GM23338 (cell line): Measurements from ENCODE around the gene UGT2B15. TPM values are rescaled to one million over a fixed set of nuclear protein-coding genes. Genes with fewer than 3 reads are reported as not detected.

Experiments used
- ATAC-seq: fragments of 200-7000 bp; cut with Tn5 transposase; 3 replicates; pipeline ENCODE4 v1.9.1; 2020
- DNase-seq: peaks from one replicate; pipeline ENCODE4 v3.0.0-alpha.2; 2015; ENCODE audit warnings: low spot score
- H2AFZ ChIP-seq: fragments of 200-600 bp; sonication (generic); 2 replicates; pipeline ENCODE4 v1.8.0; 2016; ENCODE audit warnings: antibody characterized with exemption, mild to moderate bottlenecking, moderate library complexity
- H3F3A ChIP-seq: fragments of 200-600 bp; sonication (generic); replicated peaks from 2 replicates; pipeline ENCODE4 v1.8.0; 2017; ENCODE audit warnings: antibody characterized with exemption, mixed run types, low read depth
- H3K27ac ChIP-seq: fragments of 200-600 bp; sonication (generic); 2 replicates; pipeline ENCODE4 v1.6.1; 2016; ENCODE audit warnings: low read depth
- H3K27me3 ChIP-seq: fragments of 200-600 bp; sonication (generic); 2 replicates; pipeline ENCODE4 v1.8.0; 2016; ENCODE audit warnings: mild to moderate bottlenecking, mixed run types, moderate library complexity; ENCODE audit not compliant: insufficient read depth
- H3K36me3 ChIP-seq: fragments of 200-600 bp; sonication (generic); 2 replicates; pipeline ENCODE4 v1.8.0; 2016; ENCODE audit warnings: mild to moderate bottlenecking; ENCODE audit not compliant: insufficient read depth
- H3K4me1 ChIP-seq: fragments of 200-600 bp; sonication (generic); 2 replicates; pipeline ENCODE4 v1.8.0; 2016; ENCODE audit warnings: mild to moderate bottlenecking, moderate library complexity; ENCODE audit not compliant: insufficient read depth
- H3K4me2 ChIP-seq: fragments of 200-600 bp; sonication (generic); 2 replicates; pipeline ENCODE4 v1.7.1; 2017; ENCODE audit warnings: mixed run types
- H3K4me3 ChIP-seq: fragments of 200-600 bp; sonication (generic); 2 replicates; pipeline ENCODE4 v1.6.1; 2016; ENCODE audit warnings: mixed run types
- H3K79me2 ChIP-seq: fragments of 200-600 bp; sonication (generic); replicated peaks from 2 replicates; pipeline ENCODE4 v1.8.0; 2017; ENCODE audit warnings: mild to moderate bottlenecking; ENCODE audit not compliant: insufficient read depth
- H3K9me2 ChIP-seq: fragments of 200-600 bp; sonication (generic); 2 replicates; pipeline ENCODE4 v1.8.0; 2017; ENCODE audit not compliant: insufficient read depth
- H4K20me1 ChIP-seq: fragments of 200-600 bp; sonication (generic); replicated peaks from 2 replicates; pipeline ENCODE4 v1.8.0; 2017; ENCODE audit warnings: mild to moderate bottlenecking; ENCODE audit not compliant: insufficient read depth
- H3K27ac Mint-ChIP-seq: 2 replicates; pipeline ENCODE4 v1.8.0; 2020; ENCODE audit warnings: inconsistent platforms, mild to moderate bottlenecking, moderate library complexity, mixed read lengths
- H3K27me3 Mint-ChIP-seq: 3 replicates; pipeline ENCODE4 v1.8.0; 2022; ENCODE audit warnings: low read depth, mild to moderate bottlenecking, moderate library complexity, mixed read lengths, inconsistent platforms; ENCODE audit not compliant: insufficient read depth, poor library complexity
- H3K36me3 Mint-ChIP-seq: 3 replicates; pipeline ENCODE4 v1.8.0; 2021; ENCODE audit warnings: low read depth, mild to moderate bottlenecking, inconsistent platforms, moderate library complexity, mixed read lengths
- H3K4me1 Mint-ChIP-seq: 3 replicates; pipeline ENCODE4 v1.8.0; 2020; ENCODE audit warnings: mild to moderate bottlenecking, inconsistent platforms, mixed read lengths
- H3K4me3 Mint-ChIP-seq: 3 replicates; pipeline ENCODE4 v1.8.0; 2021; ENCODE audit warnings: moderate library complexity, mild to moderate bottlenecking, inconsistent platforms, mixed read lengths
- H3K9me3 Mint-ChIP-seq: 3 replicates; pipeline ENCODE4 v1.8.0; 2020; ENCODE audit warnings: moderate library complexity, mild to moderate bottlenecking, inconsistent platforms, mixed read lengths
- CREB1 ChIP-seq: fragments of 250-450 bp; sonication (Bioruptor Pico); IDR thresholded peaks from 2 replicates; pipeline ENCODE4 v1.5.0; 2020; ENCODE audit warnings: low read depth, mild to moderate bottlenecking, moderate library complexity
- CTCF ChIP-seq, 2 experiments: fragments of 200-600 bp in 1 of 2; sonication (generic) in 1 of 2; conservative IDR thresholded peaks; 2 replicates each; pipeline versions ENCODE4 v1.5.1 to v1.6.1; 2016 to 2017; ENCODE audit warnings: antibody characterized with exemption in 2 of 2, low read depth in 2 of 2, mild to moderate bottlenecking in 2 of 2, moderate library complexity in 1 of 2
- ETS1 ChIP-seq: IDR thresholded peaks from 2 replicates; pipeline ENCODE4 v1.6.1; 2016; ENCODE audit warnings: antibody characterized with exemption
- EZH2 ChIP-seq: fragments of 200-600 bp; sonication (generic); IDR thresholded peaks from one replicate; pipeline ENCODE4 v1.8.0; 2017; ENCODE audit warnings: antibody characterized with exemption, mild to moderate bottlenecking, low read depth; ENCODE audit not compliant: unreplicated experiment
- EZH2phosphoT487 ChIP-seq: fragments of 200-600 bp; sonication (generic); IDR thresholded peaks from one replicate; pipeline ENCODE4 v1.8.1; 2018; ENCODE audit warnings: antibody characterized with exemption; ENCODE audit not compliant: unreplicated experiment
- JUNB ChIP-seq: IDR thresholded peaks from one replicate; pipeline ENCODE4 v1.6.1; 2016; ENCODE audit warnings: antibody characterized with exemption; ENCODE audit not compliant: unreplicated experiment
- NANOG ChIP-seq: IDR thresholded peaks from 2 replicates; pipeline ENCODE4 v1.6.1; 2016; ENCODE audit warnings: antibody characterized with exemption, borderline replicate concordance
- POLR2AphosphoS5 ChIP-seq: IDR thresholded peaks from 2 replicates; pipeline ENCODE4 v1.6.1; 2016; ENCODE audit warnings: antibody characterized with exemption, low read depth
- STAT1 ChIP-seq: IDR thresholded peaks from one replicate; pipeline ENCODE4 v1.6.1; 2016; ENCODE audit warnings: antibody characterized with exemption; ENCODE audit not compliant: unreplicated experiment
- ZNF114 ChIP-seq: fragments of 250-450 bp; sonication (Bioruptor Pico); IDR thresholded peaks from 2 replicates; pipeline ENCODE4 v1.5.0; 2020; ENCODE audit warnings: mild to moderate bottlenecking, moderate library complexity
- ZNF331 ChIP-seq: fragments of 250-450 bp; sonication (Bioruptor Pico); IDR thresholded peaks from 2 replicates; pipeline ENCODE4 v1.5.0; 2020; ENCODE audit warnings: low read depth, mild to moderate bottlenecking, moderate library complexity
- polyA plus RNA-seq: library from polyadenylated mRNA; unstranded; fragments of >200 nt; fragmentation: Nextera tagmentation; extraction: Ambion mirVana; gene quantifications from 2 replicates; pipeline ENCODE4 v1.2.1, GENCODE V29; 2016
- total RNA-seq: library from RNA; depleted of rRNA; stranded (reverse); fragments of >200 nt; shearing (Covaris generic); gene quantifications from 2 replicates; pipeline ENCODE4 v1.2.3, GENCODE V29; 2014
- TF ChIP-seq, protein P1 (sequence below): fragments of 250-450 bp; sonication (Bioruptor Pico); IDR thresholded peaks from 2 replicates; pipeline ENCODE4 v1.5.0; 2020; ENCODE audit warnings: mild to moderate bottlenecking, moderate library complexity

Gene UGT2B15
- total and polyA plus RNA-seq, 2 experiments from 2014 or later: not detected

- H3K9me2 ChIP-seq: no peaks in the 10 kb centered on the region
- no peak overlapping the region for H3K27ac Mint-ChIP-seq
- H3K27ac ChIP-seq: no peak overlapping the region
- TF ChIP-seq ZNF114 (CRISPR knock-in tag): no peak
- TF ChIP-seq CREB1: no peak
- no peak for TF ChIP-seq ETS1
- no peak for TF ChIP-seq ZNF331
- TF ChIP-seq EZH2: no peak
- TF ChIP-seq CTCF (conservative IDR thresholded peaks at IDR 0.05; ENCODE audit: low read depth in 2 of 2): no peak
- no peak for TF ChIP-seq NANOG
- peaks cover 24% of the 10 kb centered on the region for H3K9me3 Mint-ChIP-seq
- no peaks in the 10 kb centered on the region for H3K27me3 Mint-ChIP-seq
- no peak for ATAC-seq
- no peaks in the 10 kb centered on the region for H3K36me3 ChIP-seq
- no peaks in the 10 kb centered on the region for H4K20me1 ChIP-seq
- DNase-seq: no peak
- H3K79me2 ChIP-seq: no peaks in the 10 kb centered on the region
- no peak overlapping the region for H3K4me3 Mint-ChIP-seq
- no peak overlapping the region for H2AFZ ChIP-seq
- no peak overlapping the region for H3K4me3 ChIP-seq
- H3K27me3 ChIP-seq: no peaks in the 10 kb centered on the region
- H3F3A ChIP-seq: no peaks in the 10 kb centered on the region
- H3K4me1 Mint-ChIP-seq: no peaks in the 10 kb centered on the region
- peaks cover 7% of the 10 kb centered on the region; the same call in 2 of the 3 replicates for H3K36me3 Mint-ChIP-seq
- no peak overlapping the region for H3K4me2 ChIP-seq
- no peaks in the 10 kb centered on the region for H3K4me1 ChIP-seq
Observed at GRCh38 chr4:68606240-68606639, 64.2 kb downstream of the UGT2B15 start.

GRCh38 chr4:68599150-68599549 lies 71.3 kb downstream of the UGT2B15 start:
- DNase-seq (no peak), ATAC-seq (no peak)
- H3K36me3 Mint-ChIP-seq: peaks cover 2% of the 10 kb centered on the region; the same call in 2 of the 3 replicates
- Histone ChIP-seq H3K4me3 (no peak overlapping the region), H3K4me2 (no peak overlapping the region), H3K36me3 (no peaks in the 10 kb centered on the region), H3K27me3 (no peaks in the 10 kb centered on the region), H3F3A (no peaks in the 10 kb centered on the region), H3K9me2 (no peaks in the 10 kb centered on the region), H2AFZ (no peak overlapping the region), H3K79me2 (no peaks in the 10 kb centered on the region), H3K4me1 (no peaks in the 10 kb centered on the region), H4K20me1 (no peaks in the 10 kb centered on the region), H3K27ac (no peak overlapping the region)
- H3K27ac Mint-ChIP-seq: no peak overlapping the region
- H3K4me1 Mint-ChIP-seq: no peaks in the 10 kb centered on the region
- H3K27me3 Mint-ChIP-seq: no peaks in the 10 kb centered on the region
- no peak overlapping the region for H3K4me3 Mint-ChIP-seq
- H3K9me3 Mint-ChIP-seq: peaks cover 9% of the 10 kb centered on the region; the same call in 1 of the 3 replicates
- no peak for TF ChIP-seq EZH2phosphoT487
- TF ChIP-seq CTCF (conservative IDR thresholded peaks at IDR 0.05; ENCODE audit: low read depth in 2 of 2): no peak
- TF ChIP-seq POLR2AphosphoS5: no peak
- no peak for TF ChIP-seq CREB1
- TF ChIP-seq ZNF331: no peak
- no peak for TF ChIP-seq STAT1
- no peak for TF ChIP-seq JUNB
- TF ChIP-seq NANOG: no peak
- TF ChIP-seq, protein P1, sequence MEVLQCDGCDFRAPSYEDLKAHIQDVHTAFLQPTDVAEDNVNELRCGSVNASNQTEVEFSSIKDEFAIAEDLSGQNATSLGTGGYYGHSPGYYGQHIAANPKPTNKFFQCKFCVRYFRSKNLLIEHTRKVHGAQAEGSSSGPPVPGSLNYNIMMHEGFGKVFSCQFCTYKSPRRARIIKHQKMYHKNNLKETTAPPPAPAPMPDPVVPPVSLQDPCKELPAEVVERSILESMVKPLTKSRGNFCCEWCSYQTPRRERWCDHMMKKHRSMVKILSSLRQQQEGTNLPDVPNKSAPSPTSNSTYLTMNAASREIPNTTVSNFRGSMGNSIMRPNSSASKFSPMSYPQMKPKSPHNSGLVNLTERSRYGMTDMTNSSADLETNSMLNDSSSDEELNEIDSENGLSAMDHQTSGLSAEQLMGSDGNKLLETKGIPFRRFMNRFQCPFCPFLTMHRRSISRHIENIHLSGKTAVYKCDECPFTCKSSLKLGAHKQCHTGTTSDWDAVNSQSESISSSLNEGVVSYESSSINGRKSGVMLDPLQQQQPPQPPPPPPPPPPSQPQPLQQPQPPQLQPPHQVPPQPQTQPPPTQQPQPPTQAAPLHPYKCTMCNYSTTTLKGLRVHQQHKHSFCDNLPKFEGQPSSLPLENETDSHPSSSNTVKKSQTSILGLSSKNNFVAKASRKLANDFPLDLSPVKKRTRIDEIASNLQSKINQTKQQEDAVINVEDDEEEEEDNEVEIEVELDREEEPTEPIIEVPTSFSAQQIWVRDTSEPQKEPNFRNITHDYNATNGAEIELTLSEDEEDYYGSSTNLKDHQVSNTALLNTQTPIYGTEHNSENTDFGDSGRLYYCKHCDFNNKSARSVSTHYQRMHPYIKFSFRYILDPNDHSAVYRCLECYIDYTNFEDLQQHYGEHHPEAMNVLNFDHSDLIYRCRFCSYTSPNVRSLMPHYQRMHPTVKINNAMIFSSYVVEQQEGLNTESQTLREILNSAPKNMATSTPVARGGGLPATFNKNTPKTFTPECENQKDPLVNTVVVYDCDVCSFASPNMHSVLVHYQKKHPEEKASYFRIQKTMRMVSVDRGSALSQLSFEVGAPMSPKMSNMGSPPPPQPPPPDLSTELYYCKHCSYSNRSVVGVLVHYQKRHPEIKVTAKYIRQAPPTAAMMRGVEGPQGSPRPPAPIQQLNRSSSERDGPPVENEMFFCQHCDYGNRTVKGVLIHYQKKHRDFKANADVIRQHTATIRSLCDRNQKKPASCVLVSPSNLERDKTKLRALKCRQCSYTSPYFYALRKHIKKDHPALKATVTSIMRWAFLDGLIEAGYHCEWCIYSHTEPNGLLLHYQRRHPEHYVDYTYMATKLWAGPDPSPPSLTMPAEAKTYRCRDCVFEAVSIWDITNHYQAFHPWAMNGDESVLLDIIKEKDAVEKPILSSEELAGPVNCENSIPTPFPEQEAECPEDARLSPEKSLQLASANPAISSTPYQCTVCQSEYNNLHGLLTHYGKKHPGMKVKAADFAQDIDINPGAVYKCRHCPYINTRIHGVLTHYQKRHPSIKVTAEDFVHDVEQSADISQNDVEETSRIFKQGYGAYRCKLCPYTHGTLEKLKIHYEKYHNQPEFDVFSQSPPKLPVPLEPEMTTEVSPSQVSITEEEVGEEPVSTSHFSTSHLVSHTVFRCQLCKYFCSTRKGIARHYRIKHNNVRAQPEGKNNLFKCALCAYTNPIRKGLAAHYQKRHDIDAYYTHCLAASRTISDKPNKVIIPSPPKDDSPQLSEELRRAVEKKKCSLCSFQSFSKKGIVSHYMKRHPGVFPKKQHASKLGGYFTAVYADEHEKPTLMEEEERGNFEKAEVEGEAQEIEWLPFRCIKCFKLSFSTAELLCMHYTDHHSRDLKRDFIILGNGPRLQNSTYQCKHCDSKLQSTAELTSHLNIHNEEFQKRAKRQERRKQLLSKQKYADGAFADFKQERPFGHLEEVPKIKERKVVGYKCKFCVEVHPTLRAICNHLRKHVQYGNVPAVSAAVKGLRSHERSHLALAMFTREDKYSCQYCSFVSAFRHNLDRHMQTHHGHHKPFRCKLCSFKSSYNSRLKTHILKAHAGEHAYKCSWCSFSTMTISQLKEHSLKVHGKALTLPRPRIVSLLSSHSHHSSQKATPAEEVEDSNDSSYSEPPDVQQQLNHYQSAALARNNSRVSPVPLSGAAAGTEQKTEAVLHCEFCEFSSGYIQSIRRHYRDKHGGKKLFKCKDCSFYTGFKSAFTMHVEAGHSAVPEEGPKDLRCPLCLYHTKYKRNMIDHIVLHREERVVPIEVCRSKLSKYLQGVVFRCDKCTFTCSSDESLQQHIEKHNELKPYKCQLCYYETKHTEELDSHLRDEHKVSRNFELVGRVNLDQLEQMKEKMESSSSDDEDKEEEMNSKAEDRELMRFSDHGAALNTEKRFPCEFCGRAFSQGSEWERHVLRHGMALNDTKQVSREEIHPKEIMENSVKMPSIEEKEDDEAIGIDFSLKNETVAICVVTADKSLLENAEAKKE: no peak
